Transverse colon (tissue), 4 donors: ENCODE measurements around the gene HNRNPUL2. TPM values are rescaled to one million over a fixed set of nuclear protein-coding genes. Genes with fewer than 3 reads are reported as not detected.

ENCODE experiments used
- DNase-seq: peaks from one replicate; pipeline ENCODE4 v3.0.0-alpha.2; 2019
- H3K27ac ChIP-seq, 4 donors: fragments of 200-600 bp; sonication (generic); 2 replicates each; pipeline ENCODE4 v1.5.1; 2016 to 2018; ENCODE audit warnings: inconsistent platforms in 4 of 4
- H3K27me3 ChIP-seq: fragments of 200-600 bp; sonication (generic); 2 replicates; pipeline ENCODE4 v1.5.1; 2017; ENCODE audit warnings: inconsistent platforms
- H3K36me3 ChIP-seq, 4 donors: fragments of 200-600 bp; sonication (generic); 2 replicates each; pipeline ENCODE4 v1.5.1; 2017 to 2019; ENCODE audit warnings: inconsistent platforms in 4 of 4
- H3K4me1 ChIP-seq, 4 donors: fragments of 200-600 bp; sonication (generic); 2 replicates each; pipeline ENCODE4 v1.5.1; 2017 to 2020; ENCODE audit warnings: inconsistent platforms in 4 of 4
- H3K4me3 ChIP-seq, 4 donors: fragments of 200-600 bp; sonication (generic); 1 replicate in 1 of 4; 2 replicates in 3 of 4; pipeline versions ENCODE4 v1.5.1 to v1.6.1; 2017 to 2019; ENCODE audit warnings: inconsistent platforms in 4 of 4
- H3K9me3 ChIP-seq, 2 donors: fragments of 200-600 bp; sonication (generic); 2 replicates each; pipeline ENCODE4 v1.5.1; 2017 to 2019; ENCODE audit warnings: inconsistent platforms in 2 of 2
- CTCF ChIP-seq, 5 experiments: fragments of 200-600 bp in 3 of 5; fragments of 450-650 bp in 2 of 5; sonication (generic) in 3 of 5; IDR thresholded peaks; 1 replicate in 2 of 5; 2 replicates in 3 of 5; pipeline ENCODE4 v1.5.1; 2016 to 2017; ENCODE audit warnings: antibody characterized with exemption in 5 of 5, inconsistent platforms in 3 of 5, mild to moderate bottlenecking in 2 of 5, moderate library complexity in 1 of 5
- EP300 ChIP-seq: sonication (generic); formaldehyde crosslinking; IDR thresholded peaks from one replicate; pipeline ENCODE4 v1.6.1; 2017; ENCODE audit warnings: antibody characterized with exemption, low read depth
- POLR2A ChIP-seq: fragments of 450-650 bp; IDR thresholded peaks from one replicate; pipeline ENCODE4 v1.6.1; 2016; ENCODE audit warnings: antibody characterized with exemption, mild to moderate bottlenecking, moderate library complexity
- POLR2AphosphoS5 ChIP-seq, 3 donors: sonication (generic); formaldehyde crosslinking; IDR thresholded peaks; one replicate each; pipeline ENCODE4 v1.6.1; 2016; ENCODE audit warnings: antibody characterized with exemption in 3 of 3
- WGBS, 2 donors: methylation state at CpG; one replicate each; pipeline ENCODE4 v1.1.5; 2018; ENCODE audit warnings: low coverage in 1 of 2; 5-methylcytosine and 5-hydroxymethylcytosine counted together
- in situ Hi-C, 4 donors: fragments of 200-750 bp; cut with MboI; loops; one replicate each; pipeline versions ENCODE4 v1.15.0 to v1.15.1; 2017; ENCODE audit warnings: low sequenced_read_pairs in 3 of 4, low pct_ligation_motif_present in 1 of 4, low pct_unique_long_range_greater_than_20kb in 1 of 4
- intact Hi-C: fragments of 100-400 bp; cut with DNase I; formaldehyde crosslinking; loops from one replicate; pipeline ENCODE4 v1.15.1; 2023; ENCODE audit warnings: low total_unique reads
- total RNA-seq, 4 donors: library from RNA; depleted of rRNA; stranded (reverse); fragments of >200 nt; gene quantifications; one replicate each; pipeline ENCODE4 v1.1.0, GENCODE V29; 2016

The HNRNPUL2 gene
- total RNA-seq, 4 donors from 2014 or later: 21.8 to 116 (median 59.6) TPM

- Histone ChIP-seq H3K4me1 (peaks cover 0 to 23% (median 5%) of the 10 kb centered on the region in 4 donors), H3K27ac (no peak overlapping the region), H3K36me3 (peaks cover 2 to 80% (median 37%) of the 10 kb centered on the region in 4 donors), H3K4me3 (no peak overlapping the region), H3K27me3 (no peaks in the 10 kb centered on the region), H3K9me3 (no peaks in the 10 kb centered on the region)
- in situ Hi-C loops: no loop called here
- intact Hi-C loops: no loop called here
- 90 to 91% methylated on average over 5 to 11 of the region's 11 CpGs for WGBS, 2 donors
- no peak for DNase-seq
- TF ChIP-seq CTCF (IDR thresholded peaks at IDR 0.05) (no peak), POLR2A (no peak), POLR2AphosphoS5 (IDR thresholded peaks at IDR 0.05) (no peak)
Observed at GRCh38 chr11:62716816-62717215, 10.4 kb downstream of the HNRNPUL2 start.

GRCh38 chr11:62716206-62716605 lies 11.1 kb downstream of the HNRNPUL2 start:
- intact Hi-C loops: no loop called here
- H3K36me3 ChIP-seq: peaks cover 0 to 77% (median 34%) of the 10 kb centered on the region in 4 donors

GRCh38 chr11:62715150-62716130 lies 11.8 kb downstream of the HNRNPUL2 start:
- in situ Hi-C loops (no loop called here), intact Hi-C loops (no loop called here)
- TF ChIP-seq CTCF (IDR thresholded peaks at IDR 0.05) (no peak), EP300 (no peak)
- no peak overlapping the region for H3K4me3 ChIP-seq
- 87 to 90% methylated on average over 13 to 24 of the region's 24 CpGs for WGBS, 2 donors
- no peaks in the 10 kb centered on the region for H3K9me3 ChIP-seq
- H3K27ac ChIP-seq: no peak overlapping the region
- DNase-seq: no peak
- H3K36me3 ChIP-seq: peaks cover 0 to 73% (median 30%) of the 10 kb centered on the region in 4 donors
- peaks cover 0 to 27% (median 7%) of the 10 kb centered on the region in 4 donors for H3K4me1 ChIP-seq
- no peaks in the 10 kb centered on the region for H3K27me3 ChIP-seq

More at GRCh38 chr11:62716206-62716605, 11.1 kb downstream of the HNRNPUL2 start:
- DNase-seq: no peak
- TF ChIP-seq EP300: no peak
- TF ChIP-seq CTCF (IDR thresholded peaks at IDR 0.05): no peak
- no peak for TF ChIP-seq POLR2AphosphoS5 (IDR thresholded peaks at IDR 0.05)
- 79 to 91% methylated on average over 5 of the region's 5 CpGs for WGBS, 2 donors
- Histone ChIP-seq H3K9me3 (no peaks in the 10 kb centered on the region), H3K27ac (no peak overlapping the region), H3K27me3 (no peaks in the 10 kb centered on the region), H3K4me3 (no peak overlapping the region), H3K4me1 (peaks cover 0 to 23% (median 5%) of the 10 kb centered on the region in 4 donors)
- in situ Hi-C loops: no loop called here

- Histone ChIP-seq H3K27me3 (no peaks in the 10 kb centered on the region), H3K4me1 (peaks cover 13 to 42% (median 21%) of the 10 kb centered on the region in 4 donors), H3K4me3 (no peak overlapping the region), H3K27ac (peak overlapping the region; percentile 62 to 68 (median 66)), H3K36me3 (peaks cover 0 to 54% (median 13%) of the 10 kb centered on the region in 4 donors), H3K9me3 (no peaks in the 10 kb centered on the region)
- 13 to 54% methylated on average over 1 to 2 of the region's 2 CpGs for WGBS, 2 donors
- in situ Hi-C loops (no loop called here), intact Hi-C loops (no loop called here)
- TF ChIP-seq CTCF (IDR thresholded peaks at IDR 0.05) (peak in 1 of 5 experiments; percentile 16), POLR2AphosphoS5 (IDR thresholded peaks at IDR 0.05) (no peak), POLR2A (no peak)
- peak; percentile 56 for DNase-seq
Observed at GRCh38 chr11:62713343-62713742, 13.9 kb downstream of the HNRNPUL2 start.
